GM12892 (cell line): ENCODE data around the gene TNFRSF6B.

ENCODE experiments used
- POLR2A ChIP-seq: IDR thresholded peaks from 2 replicates; pipeline ENCODE4 v1.6.1; 2011; ENCODE audit warnings: low read depth, low read length, control low read depth
- POLR2AphosphoS5 ChIP-seq: IDR thresholded peaks from 2 replicates; pipeline ENCODE4 v1.6.1; 2011; ENCODE audit warnings: low read depth, low read length, control low read depth
- TAF1 ChIP-seq: IDR thresholded peaks from 2 replicates; pipeline ENCODE4 v1.6.1; 2011; ENCODE audit warnings: low read depth, mild to moderate bottlenecking, control low read depth, low read length, borderline replicate concordance

DNA sequence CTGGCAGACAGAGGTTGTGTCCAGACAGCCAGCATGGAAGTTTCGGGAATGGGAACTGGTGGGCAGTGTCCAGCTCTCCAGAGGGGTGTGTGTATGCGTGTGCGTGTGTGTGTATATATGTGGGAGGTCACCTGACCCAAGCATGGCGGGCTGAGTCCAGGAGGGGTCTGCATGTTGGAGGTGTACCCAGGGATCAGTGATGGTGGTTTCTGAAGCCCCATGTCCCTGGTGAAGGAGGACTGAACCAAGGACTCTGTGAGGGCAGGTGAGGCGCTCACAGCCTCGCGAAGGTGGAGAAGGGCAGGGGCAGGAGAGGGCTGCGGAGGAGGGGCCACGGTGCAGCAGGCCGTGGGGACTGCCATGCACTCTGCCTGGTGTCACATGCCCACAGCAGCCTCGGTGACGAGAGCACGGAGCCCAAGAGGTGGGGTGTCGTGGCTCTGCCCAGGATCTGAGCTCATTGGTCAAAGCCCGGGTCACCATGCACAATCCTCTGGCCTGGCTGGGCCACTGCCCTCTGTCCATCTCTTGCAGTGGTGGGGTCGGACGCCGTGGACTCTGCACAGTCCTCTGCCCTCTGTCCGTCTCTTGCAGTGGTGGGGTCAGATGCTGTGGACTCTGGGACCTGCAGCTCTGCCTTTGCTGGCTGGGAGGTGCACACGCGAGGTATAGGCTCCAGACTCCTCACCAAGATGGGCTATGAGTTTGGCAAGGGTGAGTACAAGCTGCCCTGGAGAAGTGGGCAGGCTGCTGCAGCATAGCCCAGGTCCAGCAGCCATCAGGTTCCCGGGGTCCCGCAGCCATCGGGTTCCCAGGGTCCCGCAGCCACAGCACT lies 37.9 kb downstream of the TNFRSF6B start:
- no peak for TF ChIP-seq POLR2A
- TF ChIP-seq POLR2AphosphoS5, result no peak
- no peak for TF ChIP-seq TAF1
